Coronary artery (tissue), 2 donors: ENCODE results near the gene PIBF1.
A peak's percentile ranks its signal among the peaks of the same experiment; 100 is the strongest.

Experiments
- DNase-seq: peaks from one replicate; pipeline ENCODE4 v3.0.0-alpha.2; 2017; ENCODE audit warnings: low spot score
- H3K27ac ChIP-seq, 2 donors: fragments of 200-600 bp; sonication (generic); one replicate each; pipeline ENCODE4 v1.5.1; 2016 to 2019
- H3K4me3 ChIP-seq: fragments of 200-600 bp; sonication (generic); 2 replicates; pipeline ENCODE4 v1.5.1; 2016; ENCODE audit warnings: mild to moderate bottlenecking, moderate library complexity
- TF ChIP-seq, protein P1 (sequence below): fragments of 200-600 bp; sonication (generic); IDR thresholded peaks from one replicate; pipeline ENCODE4 v1.5.1; 2019; ENCODE audit warnings: antibody characterized with exemption

Gene PIBF1

DNA sequence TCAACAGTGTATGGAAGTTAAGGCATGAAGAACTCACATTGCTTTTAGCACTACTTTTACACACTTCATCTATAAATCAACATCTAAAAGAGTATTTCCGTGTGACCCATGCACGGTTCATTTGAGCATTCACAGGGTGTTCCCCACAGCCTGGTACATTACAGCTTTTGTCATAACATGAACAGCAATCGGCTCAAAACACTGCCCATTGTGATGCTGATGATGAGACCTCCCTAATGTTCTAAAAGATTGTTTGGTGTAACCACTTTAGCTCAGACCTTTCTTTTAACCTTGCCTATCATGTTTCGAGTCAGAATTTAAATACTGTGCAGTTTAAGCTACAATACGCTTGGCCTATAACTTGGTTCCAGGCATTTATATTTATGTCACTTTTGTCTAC, 272.8 kb downstream of the PIBF1 start:
- H3K27ac ChIP-seq = no peak overlapping the region
- TF ChIP-seq, protein P1, sequence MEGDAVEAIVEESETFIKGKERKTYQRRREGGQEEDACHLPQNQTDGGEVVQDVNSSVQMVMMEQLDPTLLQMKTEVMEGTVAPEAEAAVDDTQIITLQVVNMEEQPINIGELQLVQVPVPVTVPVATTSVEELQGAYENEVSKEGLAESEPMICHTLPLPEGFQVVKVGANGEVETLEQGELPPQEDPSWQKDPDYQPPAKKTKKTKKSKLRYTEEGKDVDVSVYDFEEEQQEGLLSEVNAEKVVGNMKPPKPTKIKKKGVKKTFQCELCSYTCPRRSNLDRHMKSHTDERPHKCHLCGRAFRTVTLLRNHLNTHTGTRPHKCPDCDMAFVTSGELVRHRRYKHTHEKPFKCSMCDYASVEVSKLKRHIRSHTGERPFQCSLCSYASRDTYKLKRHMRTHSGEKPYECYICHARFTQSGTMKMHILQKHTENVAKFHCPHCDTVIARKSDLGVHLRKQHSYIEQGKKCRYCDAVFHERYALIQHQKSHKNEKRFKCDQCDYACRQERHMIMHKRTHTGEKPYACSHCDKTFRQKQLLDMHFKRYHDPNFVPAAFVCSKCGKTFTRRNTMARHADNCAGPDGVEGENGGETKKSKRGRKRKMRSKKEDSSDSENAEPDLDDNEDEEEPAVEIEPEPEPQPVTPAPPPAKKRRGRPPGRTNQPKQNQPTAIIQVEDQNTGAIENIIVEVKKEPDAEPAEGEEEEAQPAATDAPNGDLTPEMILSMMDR = no peak
- no peak overlapping the region for H3K4me3 ChIP-seq
- no peak for DNase-seq

GRCh38 chr13:73055813-73056564, 274.1 kb downstream of the PIBF1 start:
- TF ChIP-seq, protein P1 = no peak
- Histone ChIP-seq H3K4me3 (no peak overlapping the region), H3K27ac (no peak overlapping the region)
- DNase-seq = no peak

DNA sequence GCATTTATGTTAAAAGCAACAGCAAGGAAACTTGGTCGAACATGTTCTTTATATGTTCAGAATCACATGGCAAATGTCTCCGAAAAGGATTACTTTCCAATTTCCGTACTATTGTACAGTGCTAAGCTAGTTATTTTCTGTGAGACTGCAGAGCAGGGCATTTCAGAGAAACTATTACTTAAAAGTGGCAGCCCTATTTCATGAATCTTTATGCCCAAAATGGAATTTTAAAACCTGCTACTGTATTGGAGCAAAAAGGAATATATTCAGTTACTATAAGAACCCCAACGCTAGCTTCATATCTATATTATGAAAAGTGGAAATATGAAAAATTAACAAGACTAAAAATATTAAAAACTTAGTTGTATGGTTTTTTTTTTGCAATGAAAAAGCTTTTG, 274.6 kb downstream of the PIBF1 start:
- TF ChIP-seq, protein P1 = no peak
- Histone ChIP-seq H3K27ac (no peak overlapping the region), H3K4me3 (no peak overlapping the region)
- no peak for DNase-seq

DNA sequence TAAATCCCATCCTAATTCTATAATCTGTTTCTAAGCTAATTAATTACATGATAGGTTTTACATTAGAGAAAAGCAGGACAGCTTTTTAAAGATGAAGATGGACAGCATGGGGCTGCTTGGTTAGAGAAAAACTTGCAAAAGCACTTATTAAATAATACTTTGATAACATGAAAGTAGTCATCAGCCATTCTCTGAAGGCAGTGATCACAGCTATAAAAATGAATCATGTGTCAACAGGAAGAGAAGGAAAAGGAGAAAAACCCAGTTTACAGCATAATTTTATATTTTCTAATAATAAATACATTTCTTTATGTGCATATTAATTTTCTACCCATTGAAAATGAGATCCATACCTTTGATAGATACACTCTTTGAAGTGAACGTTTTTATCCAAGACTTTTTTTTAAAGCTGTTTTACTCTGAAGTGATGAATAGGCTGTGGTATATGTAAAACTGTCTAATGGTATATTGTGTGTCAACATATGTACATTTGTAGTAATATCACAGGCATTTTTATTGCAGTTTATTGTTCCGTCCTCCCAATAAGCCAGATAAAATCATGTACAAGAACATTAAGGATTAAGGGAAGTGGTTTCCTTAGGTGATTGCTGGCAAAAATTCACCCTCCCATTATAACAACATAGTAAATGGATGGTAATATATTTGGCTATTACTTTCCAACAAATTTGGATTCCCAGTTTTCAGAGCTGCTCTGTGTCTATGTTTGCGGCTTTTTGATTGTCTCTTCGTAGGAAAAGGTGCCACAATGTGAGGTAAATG, 275.5 kb downstream of the PIBF1 start:
- H3K27ac ChIP-seq = no peak overlapping the region
- no peak for DNase-seq
- TF ChIP-seq, protein P1 = no peak
- no peak overlapping the region for H3K4me3 ChIP-seq

- no peak for DNase-seq
- TF ChIP-seq, protein P1 = no peak
- Histone ChIP-seq H3K4me3 (peak overlapping the region; percentile 95), H3K27ac (peak overlapping the region in 1 of 2 donors; percentile 33)
These were observed 276.1 kb downstream of the PIBF1 start for GRCh38 chr13:73058064-73058313.

DNA sequence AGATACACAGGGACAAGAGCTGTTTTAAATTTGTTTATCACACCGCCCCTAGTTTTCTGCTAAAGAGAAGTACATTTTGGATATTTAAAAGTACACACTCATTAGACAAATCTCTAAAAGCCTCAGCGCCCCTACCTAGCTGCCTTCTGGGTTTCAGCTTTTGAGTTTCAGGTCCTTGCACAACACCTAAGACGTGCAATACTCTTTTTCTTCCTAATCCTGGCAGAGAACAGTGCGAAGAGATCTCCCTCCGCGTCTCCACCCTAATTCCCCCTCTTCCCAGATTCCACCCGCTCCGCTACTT, 276.5 kb downstream of the PIBF1 start:
- DNase-seq = no peak
- Histone ChIP-seq H3K4me3 (peak overlapping the region; percentile 95), H3K27ac (peak overlapping the region; percentile 33 to 81)
- TF ChIP-seq, protein P1 = no peak
